HG03066 (cell line): ENCODE measurements around the gene NUP155.
"Not testable (repeated sequence)": the region's sequence is repeated elsewhere in the genome, so short reads cannot be mapped to it uniquely, and the experiment has no call there.

Experiments
- ATAC-seq: cut with Tn5 transposase; IDR thresholded peaks from one replicate; pipeline ENCODE4 v1.9.1; 2021; ENCODE audit warnings: low read depth; ENCODE audit not compliant: unreplicated experiment

Gene NUP155

GRCh38 chr5:37370864-37371726, at the start of gene NUP155:
Gene NUP155, minus strand, starts transcription at chr5:37371106. Its CDS starts 129 bp downstream, at chr5:37370977.
- peak; percentile 98 for ATAC-seq

- no peak for ATAC-seq
Observed at GRCh38 chr5:37417347-37417746, 46.4 kb upstream of the NUP155 start.

GRCh38 chr5:37415456-37415855, 44.5 kb upstream of the NUP155 start:
- not testable (repeated sequence) for ATAC-seq

- no peak for ATAC-seq
Observed at GRCh38 chr5:37412515-37412914, 41.6 kb upstream of the NUP155 start.

- ATAC-seq, result no peak
Observed at GRCh38 chr5:37400501-37400900, 29.6 kb upstream of the NUP155 start.

- ATAC-seq, result no peak
Observed at GRCh38 chr5:37396352-37396751, 25.4 kb upstream of the NUP155 start.

GRCh38 chr5:37391591-37391990, 20.7 kb upstream of the NUP155 start:
- no peak for ATAC-seq

- ATAC-seq, result peak; percentile 97
Observed at GRCh38 chr5:37379100-37379628, 8.3 kb upstream of the NUP155 start, which contains the start of gene WDR70. Gene WDR70, plus strand, starts transcription at chr5:37379318. Its CDS starts 50 bp downstream, at chr5:37379368.

GRCh38 chr5:37378066-37378465, 7.2 kb upstream of the NUP155 start:
- ATAC-seq, result not testable (repeated sequence)

- ATAC-seq, result no peak
Observed at GRCh38 chr5:37375091-37375490, 4.2 kb upstream of the NUP155 start.

GRCh38 chr5:37370550-37370863, 399 bp downstream of the NUP155 start:
- ATAC-seq, result peak; percentile 41

GRCh38 chr5:37355161-37355560, 15.7 kb downstream of the NUP155 start:
- ATAC-seq, result no peak

GRCh38 chr5:37342741-37343140, 28.2 kb downstream of the NUP155 start:
- ATAC-seq, result not testable (repeated sequence)

GRCh38 chr5:37334754-37335153, 36.2 kb downstream of the NUP155 start:
- ATAC-seq, result not testable (repeated sequence)

- ATAC-seq, result no peak
Observed at GRCh38 chr5:37326536-37326935, 44.4 kb downstream of the NUP155 start.

GRCh38 chr5:37323607-37324006, 47.3 kb downstream of the NUP155 start:
- ATAC-seq, result no peak

GRCh38 chr5:37319037-37319782, 51.7 kb downstream of the NUP155 start:
- ATAC-seq, result no peak

GRCh38 chr5:37316027-37316426, 54.9 kb downstream of the NUP155 start:
- ATAC-seq, result no peak

- ATAC-seq, result no peak
Observed at GRCh38 chr5:37310360-37310759, 60.5 kb downstream of the NUP155 start.

- no peak for ATAC-seq
Observed at GRCh38 chr5:37308793-37309192, 62.1 kb downstream of the NUP155 start.

- ATAC-seq, result no peak
Observed at GRCh38 chr5:37304888-37305287, 66.0 kb downstream of the NUP155 start.
